ENCODE measurements around the gene TECPR1. TPM values are rescaled to one million over a fixed set of nuclear protein-coding genes. Genes with fewer than 3 reads are reported as not detected.

The TECPR1 gene
- total RNA-seq, 1 donor from 2014 or later, result 23.9 TPM

- DNase-seq (ENCODE audit: low read depth), result no peak
- H3K27ac Mint-ChIP-seq (ENCODE audit: unreplicated experiment), result no peak overlapping the region
- H3K27me3 Mint-ChIP-seq (ENCODE audit: low read depth, unreplicated experiment), result peaks cover 2% of the 10 kb centered on the region
- no peaks in the 10 kb centered on the region for H3K9me3 ChIP-seq (ENCODE audit: insufficient read depth, low read depth, low read length)
- TF ChIP-seq EZH2 (IDR thresholded peaks at IDR 0.05; ENCODE audit: insufficient read depth, low read length), result no peak
- TF ChIP-seq, protein P1, sequence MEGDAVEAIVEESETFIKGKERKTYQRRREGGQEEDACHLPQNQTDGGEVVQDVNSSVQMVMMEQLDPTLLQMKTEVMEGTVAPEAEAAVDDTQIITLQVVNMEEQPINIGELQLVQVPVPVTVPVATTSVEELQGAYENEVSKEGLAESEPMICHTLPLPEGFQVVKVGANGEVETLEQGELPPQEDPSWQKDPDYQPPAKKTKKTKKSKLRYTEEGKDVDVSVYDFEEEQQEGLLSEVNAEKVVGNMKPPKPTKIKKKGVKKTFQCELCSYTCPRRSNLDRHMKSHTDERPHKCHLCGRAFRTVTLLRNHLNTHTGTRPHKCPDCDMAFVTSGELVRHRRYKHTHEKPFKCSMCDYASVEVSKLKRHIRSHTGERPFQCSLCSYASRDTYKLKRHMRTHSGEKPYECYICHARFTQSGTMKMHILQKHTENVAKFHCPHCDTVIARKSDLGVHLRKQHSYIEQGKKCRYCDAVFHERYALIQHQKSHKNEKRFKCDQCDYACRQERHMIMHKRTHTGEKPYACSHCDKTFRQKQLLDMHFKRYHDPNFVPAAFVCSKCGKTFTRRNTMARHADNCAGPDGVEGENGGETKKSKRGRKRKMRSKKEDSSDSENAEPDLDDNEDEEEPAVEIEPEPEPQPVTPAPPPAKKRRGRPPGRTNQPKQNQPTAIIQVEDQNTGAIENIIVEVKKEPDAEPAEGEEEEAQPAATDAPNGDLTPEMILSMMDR (IDR thresholded peaks at IDR 0.05; ENCODE audit: insufficient read depth, low read depth, low read length), result no peak
- H3K36me3 ChIP-seq (ENCODE audit: insufficient read depth, low read length), result no peaks in the 10 kb centered on the region
- no peak overlapping the region for H3K27ac ChIP-seq (ENCODE audit: low read depth, low read length)
- H3K4me3 Mint-ChIP-seq (ENCODE audit: unreplicated experiment), result peak overlapping the region; percentile 93
- peak overlapping the region; percentile 97 for H2AFZ ChIP-seq (ENCODE audit: low read depth, low read length)
- peaks cover 12% of the 10 kb centered on the region for H3K4me1 Mint-ChIP-seq (ENCODE audit: low read depth, unreplicated experiment)
- H3K9ac ChIP-seq (ENCODE audit: low read length), result peak overlapping the region; percentile 88
- H3K27me3 ChIP-seq (ENCODE audit: insufficient read depth, low read length), result no peaks in the 10 kb centered on the region
- peak overlapping the region; percentile 95 for H3K4me2 ChIP-seq (ENCODE audit: low read length)
- peak overlapping the region; percentile 79 for H3K4me3 ChIP-seq (ENCODE audit: insufficient read depth, low read depth, low read length)
- FAIRE-seq, result no peak
- no peaks in the 10 kb centered on the region for H4K20me1 ChIP-seq (ENCODE audit: insufficient read depth, low read length)
- peaks cover 41% of the 10 kb centered on the region for H3K79me2 ChIP-seq (ENCODE audit: insufficient read depth, low read length)
- H3K36me3 Mint-ChIP-seq (ENCODE audit: low read depth, unreplicated experiment), result peaks cover 3% of the 10 kb centered on the region
- no peaks in the 10 kb centered on the region for H3K9me3 Mint-ChIP-seq (ENCODE audit: unreplicated experiment)
- H3K4me1 ChIP-seq (ENCODE audit: insufficient read depth, low read length), result peaks cover 5% of the 10 kb centered on the region
Observed at GRCh38 chr7:98251231-98251600, 816 bp downstream of the TECPR1 start.

- no peaks in the 10 kb centered on the region for H3K9me3 Mint-ChIP-seq (ENCODE audit: unreplicated experiment)
- Histone ChIP-seq H2AFZ (ENCODE audit: low read depth, low read length) (no peak overlapping the region), H3K36me3 (ENCODE audit: insufficient read depth, low read length) (no peaks in the 10 kb centered on the region), H3K9me3 (ENCODE audit: insufficient read depth, low read depth, low read length) (no peaks in the 10 kb centered on the region), H3K27ac (ENCODE audit: low read depth, low read length) (no peak overlapping the region), H3K79me2 (ENCODE audit: insufficient read depth, low read length) (peaks cover 41% of the 10 kb centered on the region), H3K4me2 (ENCODE audit: low read length) (peak overlapping the region; percentile 95), H3K27me3 (ENCODE audit: insufficient read depth, low read length) (no peaks in the 10 kb centered on the region), H3K4me3 (ENCODE audit: insufficient read depth, low read depth, low read length) (no peak overlapping the region), H3K4me1 (ENCODE audit: insufficient read depth, low read length) (peaks cover 5% of the 10 kb centered on the region), H4K20me1 (ENCODE audit: insufficient read depth, low read length) (no peaks in the 10 kb centered on the region), H3K9ac (ENCODE audit: low read length) (peak overlapping the region; percentile 88)
- peak overlapping the region; percentile 93 for H3K4me3 Mint-ChIP-seq (ENCODE audit: unreplicated experiment)
- peaks cover 3% of the 10 kb centered on the region for H3K36me3 Mint-ChIP-seq (ENCODE audit: low read depth, unreplicated experiment)
- no peak overlapping the region for H3K27ac Mint-ChIP-seq (ENCODE audit: unreplicated experiment)
- DNase-seq (ENCODE audit: low read depth) (no peak), FAIRE-seq (no peak)
- H3K27me3 Mint-ChIP-seq (ENCODE audit: low read depth, unreplicated experiment), result peaks cover 2% of the 10 kb centered on the region
- peaks cover 12% of the 10 kb centered on the region for H3K4me1 Mint-ChIP-seq (ENCODE audit: low read depth, unreplicated experiment)
- TF ChIP-seq EZH2 (IDR thresholded peaks at IDR 0.05; ENCODE audit: insufficient read depth, low read length), result no peak
Observed at GRCh38 chr7:98250789-98251188, 1.2 kb downstream of the TECPR1 start.

DNA sequence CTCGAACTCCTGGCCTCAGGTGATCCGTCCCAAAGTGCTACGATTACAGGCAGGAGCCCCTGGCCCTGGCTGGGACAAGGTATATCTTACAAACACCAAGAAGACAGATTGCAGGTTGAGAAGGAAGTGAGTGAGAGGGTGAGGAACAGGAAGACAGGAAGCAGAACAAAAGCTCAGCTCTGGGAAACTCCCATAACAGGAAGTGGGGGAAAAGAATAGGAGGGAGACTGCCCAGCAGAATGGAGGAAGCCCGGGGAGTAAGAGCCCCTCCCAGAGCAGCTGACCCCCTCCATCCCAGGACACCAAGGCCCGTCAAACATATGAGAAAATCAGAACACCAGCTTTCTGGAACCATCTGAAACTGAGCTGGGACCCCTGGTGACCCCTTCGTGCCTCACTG is 2.9 kb downstream of the TECPR1 start:
- no peak for DNase-seq (ENCODE audit: low read depth)
- no peak for FAIRE-seq
- no peak overlapping the region for H3K4me3 Mint-ChIP-seq (ENCODE audit: unreplicated experiment)

More for the DNA sequence above, 2.9 kb downstream of the TECPR1 start:
- H2AFZ ChIP-seq (ENCODE audit: low read depth, low read length), result no peak overlapping the region
- peaks cover 5% of the 10 kb centered on the region for H3K36me3 Mint-ChIP-seq (ENCODE audit: low read depth, unreplicated experiment)
- H3K9me3 ChIP-seq (ENCODE audit: insufficient read depth, low read depth, low read length), result no peaks in the 10 kb centered on the region
- peaks cover 36% of the 10 kb centered on the region for H3K79me2 ChIP-seq (ENCODE audit: insufficient read depth, low read length)
- H3K27me3 ChIP-seq (ENCODE audit: insufficient read depth, low read length), result no peaks in the 10 kb centered on the region
- H3K4me2 ChIP-seq (ENCODE audit: low read length), result no peak overlapping the region
- H4K20me1 ChIP-seq (ENCODE audit: insufficient read depth, low read length), result no peaks in the 10 kb centered on the region
- TF ChIP-seq EZH2 (IDR thresholded peaks at IDR 0.05; ENCODE audit: insufficient read depth, low read length), result no peak
- TF ChIP-seq, protein P1 (IDR thresholded peaks at IDR 0.05; ENCODE audit: insufficient read depth, low read depth, low read length), result no peak
- no peak overlapping the region for H3K9ac ChIP-seq (ENCODE audit: low read length)
- no peaks in the 10 kb centered on the region for H3K36me3 ChIP-seq (ENCODE audit: insufficient read depth, low read length)
- H3K9me3 Mint-ChIP-seq (ENCODE audit: unreplicated experiment), result no peaks in the 10 kb centered on the region
- H3K4me1 ChIP-seq (ENCODE audit: insufficient read depth, low read length), result peaks cover 5% of the 10 kb centered on the region
- H3K27me3 Mint-ChIP-seq (ENCODE audit: low read depth, unreplicated experiment), result peaks cover 2% of the 10 kb centered on the region
- no peak overlapping the region for H3K27ac ChIP-seq (ENCODE audit: low read depth, low read length)
- H3K4me1 Mint-ChIP-seq (ENCODE audit: low read depth, unreplicated experiment), result peaks cover 12% of the 10 kb centered on the region
- H3K27ac Mint-ChIP-seq (ENCODE audit: unreplicated experiment), result no peak overlapping the region
- H3K4me3 ChIP-seq (ENCODE audit: insufficient read depth, low read depth, low read length), result no peak overlapping the region

All from astrocyte (in vitro differentiated cells and primary cell).